ENCODE results near the gene NTN3. TPM values are rescaled to one million over a fixed set of nuclear protein-coding genes. Genes with fewer than 3 reads are reported as not detected.

NTN3 gene
- total RNA-seq, 4 donors from 2014 or later = 1.3 to 15.5 TPM; not detected in 2

DNA sequence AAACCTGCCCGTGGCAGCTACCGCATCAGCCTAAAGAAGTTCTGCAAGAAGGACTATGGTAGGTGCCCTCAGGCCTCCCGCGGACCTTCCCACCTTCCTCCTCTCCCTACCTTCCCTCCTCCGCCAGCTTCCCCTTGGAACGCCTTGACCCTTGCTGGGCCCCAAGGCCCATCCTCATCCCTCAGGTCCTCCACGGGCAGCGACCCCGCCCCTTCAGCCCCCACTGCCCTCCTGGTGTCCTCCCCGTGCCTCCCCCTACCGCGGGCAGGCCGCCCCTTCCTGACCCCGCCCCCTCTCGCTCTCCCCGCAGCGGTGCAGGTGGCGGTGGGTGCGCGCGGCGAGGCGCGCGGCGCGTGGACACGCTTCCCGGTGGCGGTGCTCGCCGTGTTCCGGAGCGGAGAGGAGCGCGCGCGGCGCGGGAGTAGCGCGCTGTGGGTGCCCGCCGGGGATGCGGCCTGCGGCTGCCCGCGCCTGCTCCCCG, 2.4 kb downstream of the NTN3 start:
- Histone ChIP-seq H3K4me3 (no peak overlapping the region), H3K9me3 (no peaks in the 10 kb centered on the region), H3K36me3 (no peaks in the 10 kb centered on the region), H3K27ac (no peak overlapping the region), H3K27me3 (peaks cover 4 to 44% of the 10 kb centered on the region in 2 donors), H3K4me1 (peaks cover 0 to 34% of the 10 kb centered on the region in 2 donors)
- intact Hi-C loops (cut with DNase I; ENCODE audit: low total_unique reads) = no loop called here
- TF ChIP-seq, protein P1, sequence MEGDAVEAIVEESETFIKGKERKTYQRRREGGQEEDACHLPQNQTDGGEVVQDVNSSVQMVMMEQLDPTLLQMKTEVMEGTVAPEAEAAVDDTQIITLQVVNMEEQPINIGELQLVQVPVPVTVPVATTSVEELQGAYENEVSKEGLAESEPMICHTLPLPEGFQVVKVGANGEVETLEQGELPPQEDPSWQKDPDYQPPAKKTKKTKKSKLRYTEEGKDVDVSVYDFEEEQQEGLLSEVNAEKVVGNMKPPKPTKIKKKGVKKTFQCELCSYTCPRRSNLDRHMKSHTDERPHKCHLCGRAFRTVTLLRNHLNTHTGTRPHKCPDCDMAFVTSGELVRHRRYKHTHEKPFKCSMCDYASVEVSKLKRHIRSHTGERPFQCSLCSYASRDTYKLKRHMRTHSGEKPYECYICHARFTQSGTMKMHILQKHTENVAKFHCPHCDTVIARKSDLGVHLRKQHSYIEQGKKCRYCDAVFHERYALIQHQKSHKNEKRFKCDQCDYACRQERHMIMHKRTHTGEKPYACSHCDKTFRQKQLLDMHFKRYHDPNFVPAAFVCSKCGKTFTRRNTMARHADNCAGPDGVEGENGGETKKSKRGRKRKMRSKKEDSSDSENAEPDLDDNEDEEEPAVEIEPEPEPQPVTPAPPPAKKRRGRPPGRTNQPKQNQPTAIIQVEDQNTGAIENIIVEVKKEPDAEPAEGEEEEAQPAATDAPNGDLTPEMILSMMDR (IDR thresholded peaks at IDR 0.05) = no peak
- no peak for TF ChIP-seq POLR2A (IDR thresholded peaks at IDR 0.05)
- no peak for DNase-seq

DNA sequence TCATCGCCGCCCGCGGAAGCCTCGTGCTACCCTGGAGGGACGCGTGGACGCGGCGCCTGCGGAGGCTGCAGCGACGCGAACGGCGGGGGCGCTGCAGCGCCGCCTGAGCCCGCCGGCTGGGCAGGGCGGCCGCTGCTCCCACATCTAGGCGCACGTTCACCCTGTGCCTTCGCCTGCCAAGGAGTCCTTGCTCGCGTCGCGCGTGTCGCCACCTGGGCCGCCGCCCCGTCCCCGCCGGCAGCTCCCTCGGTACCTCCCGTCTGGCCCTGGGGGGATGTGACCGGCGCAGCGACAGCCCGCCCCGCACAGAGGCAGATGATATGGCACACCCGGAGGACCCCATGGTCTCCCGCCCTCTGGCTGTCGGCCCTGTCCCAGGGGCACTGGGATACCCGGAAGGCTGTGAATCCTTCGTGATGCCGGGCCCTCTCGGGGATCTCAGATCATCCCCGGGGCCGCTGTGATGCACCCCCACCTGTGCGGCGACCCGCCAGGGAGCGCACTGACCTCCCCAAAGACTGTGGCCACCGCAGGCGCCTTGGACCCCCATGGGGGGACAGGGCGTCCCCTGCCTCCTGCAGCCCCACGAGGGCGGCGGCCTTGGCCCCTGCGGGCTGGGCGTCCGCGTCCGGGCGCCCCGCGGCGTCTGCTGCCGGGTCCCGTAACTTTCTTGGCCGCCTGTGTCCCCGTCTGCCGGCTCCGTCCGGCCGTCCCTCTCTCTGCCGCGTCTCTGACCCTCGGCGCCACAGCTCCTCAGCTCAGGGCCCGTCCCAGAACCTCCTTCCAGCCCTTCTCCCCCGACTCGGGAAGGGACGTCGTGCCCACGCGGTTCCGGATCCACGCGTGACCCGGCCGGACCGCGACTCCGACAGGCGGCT, 3.1 kb downstream of the NTN3 start:
- Histone ChIP-seq H3K27me3 (peaks cover 0 to 39% of the 10 kb centered on the region in 2 donors), H3K4me1 (peaks cover 0 to 34% of the 10 kb centered on the region in 2 donors), H3K9me3 (no peaks in the 10 kb centered on the region), H3K36me3 (no peaks in the 10 kb centered on the region), H3K27ac (peak overlapping the region; percentile 58 to 63), H3K4me3 (peak overlapping the region; percentile 58)
- TF ChIP-seq, protein P1 (IDR thresholded peaks at IDR 0.05) = peak in 3 of 4 experiments; percentile 35 to 51 (median 50)
- peak in 1 of 2 donors; percentile 12 for TF ChIP-seq POLR2A (IDR thresholded peaks at IDR 0.05)
- peak in 1 of 2 donors; percentile 33 for DNase-seq
- intact Hi-C loops (cut with DNase I; ENCODE audit: low total_unique reads) = no loop called here

DNA sequence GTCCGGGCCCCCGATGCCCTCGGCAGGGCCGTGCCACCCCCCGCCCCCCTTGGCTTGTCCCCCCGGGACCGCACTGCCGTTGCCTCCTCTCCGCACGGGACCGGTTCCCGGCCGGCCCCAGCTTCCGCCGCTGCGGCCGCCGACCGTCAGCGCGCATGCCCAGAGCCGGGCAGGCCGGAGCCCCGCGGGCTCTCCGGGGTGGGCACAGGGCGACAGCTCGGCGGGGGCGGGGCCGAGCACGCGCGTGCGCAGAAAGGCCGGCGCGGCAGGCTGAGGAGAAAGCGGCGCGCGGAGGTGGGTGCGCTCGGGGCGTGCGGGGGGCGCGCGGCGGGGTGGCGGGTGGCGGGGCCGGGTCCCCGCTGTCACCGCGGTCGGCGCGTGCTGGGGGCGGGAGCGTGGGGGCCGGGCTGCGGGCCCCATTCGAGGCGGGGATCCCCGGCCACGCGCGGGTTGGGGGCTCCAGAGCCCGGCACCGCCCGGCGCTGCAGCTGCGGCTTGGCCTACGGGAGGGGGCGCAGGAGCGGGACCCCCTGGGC, 3.8 kb downstream of the NTN3 start, which contains the start of gene TBC1D24:
Gene TBC1D24, plus strand, starts transcription at position 251 of the 536 bp plus-strand sequence. CDS start 21,022 bp downstream, outside the sequence.
- peak; percentile 40 to 69 for TF ChIP-seq POLR2A (IDR thresholded peaks at IDR 0.05)
- TF ChIP-seq, protein P1 (IDR thresholded peaks at IDR 0.05) = peak in 1 of 4 experiments; percentile 33
- intact Hi-C loops (cut with DNase I; ENCODE audit: low total_unique reads) = no loop called here
- H3K9me3 ChIP-seq = no peaks in the 10 kb centered on the region
- H3K27ac ChIP-seq = peak within 1 kb of the TSS; percentile 58 to 63
- H3K36me3 ChIP-seq = no peaks in the 10 kb centered on the region
- H3K4me3 ChIP-seq = peak within 1 kb of the TSS; percentile 58
- H3K4me1 ChIP-seq = peaks cover 0 to 34% of the 10 kb centered on the region in 2 donors
- peak; percentile 79 to 86 for DNase-seq
- peaks cover 0 to 34% of the 10 kb centered on the region in 2 donors for H3K27me3 ChIP-seq

DNA sequence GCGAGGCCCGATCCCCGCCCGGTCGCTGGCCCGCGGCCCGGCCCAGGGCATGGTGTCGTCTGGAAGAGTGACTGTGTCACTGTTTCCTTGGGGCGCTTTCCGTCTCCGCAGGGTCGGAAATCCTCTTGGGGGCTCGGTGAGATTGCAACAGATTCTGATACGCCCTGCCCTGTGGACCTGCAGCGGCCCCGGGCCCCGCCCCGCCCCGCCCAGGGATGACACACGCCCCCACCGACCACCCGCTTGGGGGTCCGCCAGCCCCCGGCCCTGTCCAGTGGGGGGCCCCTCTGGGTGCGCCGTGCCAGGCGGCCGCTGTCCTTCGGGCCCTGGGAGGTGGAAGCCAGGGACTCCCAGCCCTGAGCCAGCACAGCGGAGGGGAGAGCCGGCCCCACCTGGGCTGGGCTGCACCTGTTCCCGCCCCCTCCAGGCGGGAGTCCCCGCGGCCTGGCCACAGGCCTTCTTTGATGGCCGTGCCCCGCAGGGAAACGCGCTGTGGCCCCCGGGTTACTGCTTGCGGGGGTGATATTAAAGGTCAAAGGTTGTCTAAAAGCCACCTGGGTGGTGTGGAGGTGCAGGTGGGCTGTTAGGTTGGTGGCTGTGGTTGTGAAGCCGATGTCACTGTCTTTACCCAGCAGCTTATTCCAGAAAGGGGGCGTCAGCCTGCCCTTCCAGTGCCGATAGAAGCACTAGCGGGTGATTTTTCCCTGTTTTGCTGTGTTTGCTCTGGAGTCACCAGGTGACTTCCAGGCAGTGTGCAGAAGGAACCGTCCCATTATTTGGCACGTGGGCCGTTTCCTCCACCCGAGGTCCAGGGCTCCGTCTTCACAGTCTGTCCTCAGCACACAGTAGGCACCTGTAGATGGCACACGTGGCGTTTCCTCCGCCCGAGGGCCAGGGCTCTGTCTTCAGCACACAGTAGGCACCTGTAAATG, 4.6 kb downstream of the NTN3 start:
- Histone ChIP-seq H3K9me3 (no peaks in the 10 kb centered on the region), H3K36me3 (no peaks in the 10 kb centered on the region), H3K27me3 (peaks cover 0 to 30% of the 10 kb centered on the region in 2 donors), H3K27ac (peak overlapping the region in 1 of 2 donors; percentile 63), H3K4me3 (peak overlapping the region; percentile 58), H3K4me1 (peaks cover 0 to 34% of the 10 kb centered on the region in 2 donors)
- intact Hi-C loops (cut with DNase I; ENCODE audit: low total_unique reads) = no loop called here
- no peak for DNase-seq
- no peak for TF ChIP-seq POLR2A (IDR thresholded peaks at IDR 0.05)

DNA sequence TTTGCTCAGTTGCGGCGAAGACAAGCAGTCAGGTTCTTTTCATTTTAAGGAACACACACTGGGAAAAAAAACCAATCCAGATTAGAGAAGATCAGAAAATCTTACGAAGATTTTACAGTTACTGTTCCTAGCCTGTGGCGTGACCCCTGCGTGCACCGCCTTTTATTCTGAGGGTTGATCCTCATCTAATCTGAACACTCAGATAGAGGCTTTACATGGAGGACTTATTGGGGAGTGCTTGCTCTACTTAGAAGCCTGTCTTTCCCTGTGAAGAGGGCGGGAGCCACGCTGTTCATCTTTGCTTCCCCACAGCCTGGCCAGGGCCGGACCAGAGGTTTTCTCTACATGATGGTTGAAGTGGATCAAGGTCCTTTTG, 5.2 kb downstream of the NTN3 start:
- intact Hi-C loops (cut with DNase I; ENCODE audit: low total_unique reads) = no loop called here
- no peaks in the 10 kb centered on the region for H3K9me3 ChIP-seq
- DNase-seq = no peak
- peaks cover 0 to 28% of the 10 kb centered on the region in 2 donors for H3K4me1 ChIP-seq
- H3K27me3 ChIP-seq = peaks cover 0 to 25% of the 10 kb centered on the region in 2 donors
- no peak overlapping the region for H3K27ac ChIP-seq
- no peaks in the 10 kb centered on the region for H3K36me3 ChIP-seq
- H3K4me3 ChIP-seq = no peak overlapping the region
- TF ChIP-seq, protein P1 (IDR thresholded peaks at IDR 0.05) = no peak
- TF ChIP-seq POLR2A (IDR thresholded peaks at IDR 0.05) = no peak
